Measurements from ENCODE around the gene MFSD11.
"Not testable (repeated sequence)": the region's sequence is repeated elsewhere in the genome, so short reads cannot be mapped to it uniquely, and the experiment has no call there.

MFSD11 gene

DNA sequence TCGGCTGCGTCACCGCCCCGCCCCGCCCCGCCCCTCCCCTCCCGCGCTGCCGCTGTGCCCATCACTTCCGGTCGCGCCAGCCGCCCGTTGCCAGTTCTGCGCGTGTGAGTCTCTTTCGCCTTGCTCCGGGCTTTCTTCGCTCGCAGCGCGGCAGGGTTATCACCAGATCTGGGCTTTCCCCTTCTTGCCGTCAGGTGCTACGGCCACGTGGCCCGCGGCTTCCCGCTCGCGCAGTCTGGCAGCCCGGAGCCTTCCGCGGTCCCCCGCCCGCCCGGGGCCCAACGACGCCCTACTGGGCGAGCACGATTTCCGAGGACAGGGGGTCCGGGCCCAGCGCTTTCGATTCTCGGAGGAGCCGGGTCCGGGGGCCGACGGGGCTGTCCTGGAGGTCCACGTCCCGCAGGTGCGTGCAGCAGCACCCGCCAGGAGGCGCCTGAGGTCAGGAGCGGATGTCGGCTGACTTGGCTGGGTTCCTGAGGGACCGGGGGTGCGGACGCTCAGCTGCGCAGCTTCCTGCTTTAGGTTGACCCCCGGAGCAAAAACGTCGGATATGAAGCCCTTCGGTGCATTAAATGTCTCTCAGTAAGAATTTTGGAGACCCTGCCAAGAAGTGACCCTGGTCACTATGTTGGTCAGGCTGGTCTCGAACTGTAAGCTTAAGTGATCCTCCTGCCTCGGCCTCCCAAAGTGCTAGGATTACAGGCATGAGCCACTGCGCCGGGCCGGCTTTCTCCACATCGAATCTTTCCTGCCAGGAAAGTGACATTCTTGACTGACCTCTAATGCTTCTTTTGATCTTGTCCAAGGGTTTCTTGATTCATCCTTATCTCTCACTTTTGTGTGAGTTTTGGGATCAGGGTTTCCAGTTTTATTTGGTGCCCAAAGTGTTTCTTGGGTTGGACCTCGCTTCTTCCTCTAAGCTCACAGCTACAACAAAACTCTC, 10.9 kb upstream of the MFSD11 start, which contains the start of gene METTL23:
Gene METTL23, plus strand, starts transcription at position 64 of the 943 bp plus-strand sequence. CDS start 2,872 bp downstream, outside the sequence.
- DNase-seq = peak; percentile 87

- no peak for DNase-seq
These were observed 10.0 kb upstream of the MFSD11 start for GRCh38 chr17:76727745-76728456.

GRCh38 chr17:76731800-76732733, 5.9 kb upstream of the MFSD11 start:
- not testable (repeated sequence) for DNase-seq

DNA sequence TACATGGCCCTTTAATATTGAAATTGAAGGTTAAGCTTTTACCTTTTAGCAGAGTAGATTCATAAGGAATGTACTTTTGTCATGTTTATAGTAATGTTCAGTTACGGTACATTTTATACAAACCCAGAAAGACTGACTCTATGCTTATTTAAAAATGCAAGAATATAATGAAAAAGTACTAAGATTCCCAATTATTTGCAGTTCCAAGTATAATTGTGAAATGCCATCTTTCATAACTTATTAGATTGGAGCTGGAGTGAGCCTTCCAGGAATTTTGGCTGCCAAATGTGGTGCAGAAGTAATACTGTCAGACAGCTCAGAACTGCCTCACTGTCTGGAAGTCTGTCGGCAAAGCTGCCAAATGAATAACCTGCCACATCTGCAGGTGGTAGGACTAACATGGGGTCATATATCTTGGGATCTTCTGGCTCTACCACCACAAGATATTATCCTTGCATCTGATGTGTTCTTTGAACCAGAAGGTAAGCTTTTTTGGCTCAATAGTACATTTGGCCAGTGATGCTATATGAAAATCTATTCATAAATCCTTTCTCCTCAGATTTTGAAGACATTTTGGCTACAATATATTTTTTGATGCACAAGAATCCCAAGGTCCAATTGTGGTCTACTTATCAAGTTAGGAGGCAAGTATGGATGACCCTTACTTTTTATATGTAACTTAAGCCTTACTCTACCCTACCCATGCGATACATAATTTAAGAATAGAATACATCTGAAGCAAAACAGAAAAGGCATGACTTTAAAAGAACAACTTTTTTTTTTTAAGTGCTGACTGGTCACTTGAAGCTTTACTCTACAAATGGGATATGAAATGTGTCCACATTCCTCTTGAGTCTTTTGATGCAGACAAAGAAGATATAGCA, 4.9 kb upstream of the MFSD11 start:
- DNase-seq = no peak

- no peak for DNase-seq
These were observed 4.3 kb upstream of the MFSD11 start for GRCh38 chr17:76733618-76733957.

DNA sequence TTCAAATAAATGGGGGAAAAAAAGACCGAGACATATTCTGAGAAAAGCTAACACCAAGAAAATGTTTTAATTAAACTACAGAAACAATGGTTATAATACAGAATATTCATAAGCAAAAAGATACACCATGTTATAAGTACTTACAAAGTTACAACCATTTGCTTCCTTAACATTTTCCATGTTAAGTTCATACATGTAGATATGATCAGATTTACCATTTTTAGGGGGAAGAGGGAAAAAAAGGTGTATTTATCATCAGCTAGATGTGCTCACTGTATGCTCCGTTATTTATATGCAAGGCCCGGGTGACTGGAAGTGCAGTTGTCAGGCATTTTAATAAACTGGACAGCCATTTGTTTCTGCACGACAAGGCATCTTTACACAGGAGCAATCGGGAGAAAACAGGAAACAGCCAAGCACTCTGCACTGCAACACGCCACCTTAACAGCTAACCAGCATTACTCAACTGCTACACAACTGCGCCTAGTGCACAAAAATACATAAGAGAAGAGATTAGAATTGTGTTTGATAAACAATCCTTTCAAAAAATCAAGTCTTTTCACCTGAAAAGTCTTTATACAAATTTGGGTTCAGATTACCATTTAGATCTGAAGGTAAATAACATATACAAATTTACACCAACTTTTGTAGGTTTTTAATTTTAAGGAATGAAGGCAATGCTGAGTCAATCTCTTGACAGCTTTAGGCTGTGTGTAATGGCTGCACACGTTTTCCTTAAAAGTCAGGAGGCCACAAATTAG, 3.7 kb upstream of the MFSD11 start:
- no peak for DNase-seq

GRCh38 chr17:76735006-76735405, 2.9 kb upstream of the MFSD11 start:
- DNase-seq = no peak

GRCh38 chr17:76735586-76736348, 2.2 kb upstream of the MFSD11 start:
- no peak for DNase-seq

DNA sequence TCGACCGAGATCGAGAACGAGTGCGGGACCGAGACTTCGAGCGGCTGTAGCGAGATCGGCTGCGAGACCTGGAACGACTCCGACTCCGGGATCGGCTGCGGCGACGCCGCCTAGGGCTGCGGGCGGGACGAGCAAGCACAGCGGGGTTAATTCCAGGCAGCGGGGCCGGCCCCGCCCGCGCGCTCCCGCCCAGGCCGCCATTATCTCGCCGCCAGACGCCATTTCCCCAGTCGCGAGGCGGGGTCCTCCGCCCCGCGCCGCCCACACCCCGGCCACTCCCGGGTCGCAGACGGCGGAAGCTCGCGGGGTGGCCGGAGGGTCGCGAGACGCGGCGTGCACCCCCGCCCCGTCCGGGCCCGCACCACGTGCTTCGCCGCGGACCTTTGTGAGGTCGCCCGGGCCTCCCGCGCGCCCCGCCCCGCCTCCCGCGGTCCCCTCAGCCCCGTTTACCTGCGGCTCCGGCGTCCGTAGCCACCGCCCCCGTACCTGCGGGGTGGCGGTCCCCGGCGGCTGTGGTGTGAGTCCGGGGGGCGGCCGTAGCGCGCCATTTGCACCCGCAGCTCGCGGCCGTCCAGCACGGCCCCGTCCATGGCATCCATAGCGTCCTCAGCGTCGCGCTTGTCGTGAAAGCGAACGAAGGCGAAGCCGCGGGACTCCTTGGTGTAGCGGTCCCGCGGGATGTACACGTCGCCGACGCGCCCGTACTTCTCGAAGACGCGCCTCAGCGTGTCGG, 1.4 kb upstream of the MFSD11 start:
- DNase-seq = peak; percentile 55

DNA sequence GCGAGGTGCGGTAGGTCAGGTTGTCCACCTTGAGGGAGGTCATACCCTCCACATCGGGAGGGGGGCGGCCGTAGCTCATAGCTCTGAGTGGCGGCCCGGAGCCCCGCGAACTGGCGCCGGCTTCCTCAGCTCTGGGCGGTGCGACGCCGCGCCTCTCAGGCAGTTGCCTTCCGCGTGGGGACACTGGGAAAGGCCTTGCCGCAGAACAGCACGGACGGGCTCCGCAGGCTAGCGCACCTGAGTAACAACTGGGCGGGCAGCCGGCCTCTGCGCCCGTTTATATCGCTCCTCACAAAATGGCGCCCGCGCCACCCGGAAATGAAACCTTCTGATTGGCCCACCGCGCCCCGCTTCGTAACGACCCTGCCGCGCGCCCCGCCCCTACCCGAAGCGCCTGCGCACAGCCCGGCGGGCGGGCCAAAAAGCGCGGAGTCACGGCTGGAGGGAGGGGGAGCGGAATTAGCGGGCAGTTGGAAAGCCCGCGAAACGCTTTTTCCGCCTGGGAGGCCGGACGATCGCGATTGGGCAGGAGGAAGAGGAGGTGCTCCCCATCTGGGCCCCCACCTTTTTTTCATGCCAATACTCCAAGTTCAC, 740 bp upstream of the MFSD11 start, which contains the start of gene SRSF2:
Gene SRSF2, minus strand, starts transcription at position 250 of the 594 bp plus-strand sequence. Its CDS starts 171 bp downstream, at position 79.
- DNase-seq = peak; percentile 97

DNA sequence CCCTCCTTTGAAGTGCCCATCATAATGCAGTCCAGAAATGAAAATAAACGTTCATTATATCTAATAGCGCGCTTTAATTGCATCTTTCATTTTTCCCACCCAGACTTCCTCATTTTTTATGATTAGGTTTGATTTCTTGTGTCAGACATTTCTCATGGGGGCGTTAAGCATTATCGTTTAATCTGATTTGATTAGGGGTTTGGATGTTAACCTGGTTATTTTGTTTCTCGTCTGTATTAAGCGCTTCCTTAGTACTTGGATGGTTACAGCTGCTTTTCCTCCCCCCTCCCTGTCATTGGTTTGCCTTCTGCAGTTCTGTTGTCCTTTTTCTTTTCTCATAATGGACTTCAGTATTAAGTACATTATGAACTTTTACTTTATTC, 540 bp downstream of the MFSD11 start:
- no peak for DNase-seq

GRCh38 chr17:76739568-76740115, 1.7 kb downstream of the MFSD11 start:
- not testable (repeated sequence) for DNase-seq

DNA sequence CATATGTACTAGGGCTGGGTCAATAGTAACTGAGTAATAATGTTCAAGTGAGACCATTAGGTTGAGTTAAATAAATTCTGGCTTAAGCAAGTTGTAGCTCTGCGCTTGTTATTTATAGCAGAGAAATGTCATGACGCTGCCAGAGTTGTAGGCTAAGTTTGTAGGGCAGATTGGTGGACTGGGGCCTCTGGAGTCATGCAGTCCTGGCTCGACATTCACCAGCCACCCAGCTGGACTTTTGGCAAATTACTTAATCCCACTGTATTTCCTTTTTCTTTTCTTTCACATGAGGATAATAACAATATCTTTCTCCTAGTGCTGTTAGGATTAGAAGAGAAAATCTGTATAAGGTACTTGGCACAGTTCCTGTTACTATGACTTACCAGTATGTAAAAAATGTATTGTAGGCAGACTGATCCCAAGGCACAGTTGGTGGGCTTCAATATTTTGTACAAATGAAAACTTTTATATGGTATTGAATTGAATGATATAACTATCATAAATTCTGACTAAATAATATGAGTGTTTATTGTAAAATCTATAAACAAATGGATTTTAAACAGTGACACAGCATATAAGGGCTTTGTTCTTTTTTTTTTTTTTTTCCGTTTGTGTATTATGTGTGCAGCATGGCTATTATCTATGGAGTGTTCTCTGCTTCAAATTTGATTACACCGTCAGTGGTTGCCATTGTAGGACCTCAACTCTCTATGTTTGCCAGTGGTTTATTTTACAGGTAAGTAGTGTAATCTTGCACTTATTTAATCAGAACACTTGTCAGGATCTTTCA, 2.6 kb downstream of the MFSD11 start:
- no peak for DNase-seq

- no peak for DNase-seq
These were observed 5.0 kb downstream of the MFSD11 start for GRCh38 chr17:76742958-76743357.

DNA sequence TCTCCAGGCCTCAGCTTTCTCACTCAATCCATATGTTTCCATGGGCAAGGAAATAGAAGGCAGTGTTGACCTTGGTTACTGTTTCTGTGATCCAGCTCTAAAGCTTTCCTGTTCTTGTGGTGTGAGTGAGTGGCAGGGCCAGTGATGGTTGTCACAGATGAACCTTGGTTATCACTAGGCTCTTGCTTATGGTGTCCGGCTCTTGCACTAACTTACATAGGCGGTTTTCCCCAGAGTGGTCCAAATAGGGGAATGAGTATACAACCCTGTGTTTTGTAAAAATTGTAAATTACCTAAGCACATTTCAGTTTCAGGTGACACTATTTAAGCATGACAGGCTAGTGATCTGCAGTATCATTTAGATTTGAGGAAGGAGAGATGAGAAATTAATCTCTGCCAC, 6.8 kb downstream of the MFSD11 start:
- no peak for DNase-seq

- not testable (repeated sequence) for DNase-seq
These were observed 7.9 kb downstream of the MFSD11 start for GRCh38 chr17:76745785-76746184.

DNA sequence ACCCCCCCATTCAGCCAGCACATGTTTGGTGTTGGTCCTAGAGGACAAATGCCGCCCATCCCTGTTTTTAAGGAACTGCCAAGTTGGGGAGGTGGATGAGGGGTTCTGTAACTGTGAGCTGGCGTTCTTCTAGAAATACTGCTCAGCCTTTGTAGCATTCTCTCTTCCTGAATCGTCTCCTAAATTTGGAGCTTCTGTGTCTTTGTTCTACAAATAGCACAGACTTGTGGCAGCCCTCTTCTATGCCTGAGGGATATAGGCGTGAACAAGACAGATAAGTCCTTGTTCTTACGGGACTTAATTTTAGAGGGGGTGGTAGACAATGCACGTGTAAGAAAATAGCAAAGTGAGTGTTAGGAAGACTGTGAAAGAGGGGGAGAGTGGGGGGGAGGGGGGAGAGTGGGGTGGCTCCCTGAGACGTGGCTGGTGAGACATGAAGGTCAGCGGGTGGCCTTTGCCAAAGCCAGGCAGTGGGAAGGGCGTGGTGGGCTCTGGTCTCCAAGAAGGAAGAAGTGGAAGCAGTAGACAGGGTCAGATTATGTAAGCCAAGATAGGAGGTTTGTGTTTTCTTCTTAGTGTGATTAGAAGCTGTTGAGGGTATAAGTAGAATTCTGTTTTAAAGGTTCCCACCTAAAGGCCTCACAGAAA, 9.9 kb downstream of the MFSD11 start:
- no peak for DNase-seq

Data from T-helper 9 cell (primary cell).